OCI-LY7 (cell line): ENCODE measurements around the gene DPYSL4. TPM values are rescaled to one million over a fixed set of nuclear protein-coding genes. Genes with fewer than 3 reads are reported as not detected.

ENCODE experiments used
- BruUV-seq: library from RNA; stranded (reverse); fragments of 400-500 nt; replicated peaks from 2 replicates; lab custom pipeline; 2021; lab: Mats Ljungman, UMichigan
- CTCF ChIA-PET: fragments of 300-600 bp; sonication (Branson Sonifier 250); formaldehyde crosslinking; loops from one replicate; lab custom pipeline; 2022; ENCODE audit warnings: antibody characterized with exemption; ENCODE audit not compliant: unreplicated experiment; lab: Charles Lee
- POLR2A ChIA-PET: fragments of 300-600 bp; sonication (Branson Sonifier 250); formaldehyde crosslinking; loops from one replicate; lab custom pipeline; 2022; ENCODE audit warnings: antibody characterized with exemption; lab: Charles Lee
- DNase-seq: peaks from one replicate; pipeline ENCODE4 v3.0.0-alpha.2; 2015; ENCODE audit warnings: low spot score
- H2AFZ ChIP-seq: fragments of 200-600 bp; sonication (generic), shearing (Covaris generic); 2 replicates; pipeline ENCODE4 v1.6.1; 2014; ENCODE audit warnings: mild to moderate bottlenecking, antibody characterized with exemption, low read length, moderate library complexity
- H3K27ac ChIP-seq: fragments of 200-600 bp; sonication (generic); 2 replicates; pipeline ENCODE4 v1.5.1; 2014; ENCODE audit warnings: mixed run types, low read depth, mild to moderate bottlenecking, moderate library complexity, low read length, inconsistent platforms; ENCODE audit not compliant: poor library complexity, severe bottlenecking
- H3K36me3 ChIP-seq: fragments of 200-600 bp; sonication (generic); 2 replicates; pipeline ENCODE4 v1.6.1; 2014; ENCODE audit warnings: mild to moderate bottlenecking, antibody characterized with exemption, low read length, moderate library complexity, mixed read lengths; ENCODE audit not compliant: insufficient read depth
- H3K4me1 ChIP-seq: fragments of 200-600 bp; sonication (generic); 2 replicates; pipeline ENCODE4 v1.5.1; 2014; ENCODE audit warnings: mild to moderate bottlenecking, low read length; ENCODE audit not compliant: insufficient read depth, poor library complexity, severe bottlenecking
- H3K4me2 ChIP-seq: fragments of 200-600 bp; sonication (generic); 2 replicates; pipeline ENCODE4 v1.6.1; 2014; ENCODE audit warnings: mild to moderate bottlenecking, low read length
- H3K4me3 ChIP-seq: fragments of 200-600 bp; sonication (generic); 2 replicates; pipeline ENCODE4 v1.5.1; 2014; ENCODE audit warnings: mild to moderate bottlenecking, low read depth, low read length; ENCODE audit not compliant: poor library complexity, severe bottlenecking
- H3K79me2 ChIP-seq: fragments of 200-600 bp; sonication (generic); 2 replicates; pipeline ENCODE4 v1.6.1; 2016; ENCODE audit warnings: low read depth, mild to moderate bottlenecking, low read length, moderate library complexity, mixed read lengths; ENCODE audit not compliant: insufficient read depth
- H3K9me2 ChIP-seq: fragments of 200-600 bp; sonication (generic); 2 replicates; pipeline ENCODE4 v1.6.1; 2016; ENCODE audit warnings: mild to moderate bottlenecking, low read length, mixed read lengths; ENCODE audit not compliant: insufficient read depth
- H3K9me3 ChIP-seq: fragments of 200-600 bp; sonication (generic); 2 replicates; pipeline ENCODE4 v1.6.1; 2014; ENCODE audit warnings: mild to moderate bottlenecking, mixed run types, low read length, mixed read lengths
- H4K20me1 ChIP-seq: fragments of 200-600 bp; sonication (generic); 2 replicates; pipeline ENCODE4 v1.6.1; 2014; ENCODE audit warnings: mild to moderate bottlenecking, antibody characterized with exemption, low read length, moderate library complexity, mixed read lengths; ENCODE audit not compliant: insufficient read depth
- CTCF ChIP-seq: fragments of 200-600 bp; sonication (generic); conservative IDR thresholded peaks from 2 replicates; pipeline ENCODE4 v1.5.1; 2014; ENCODE audit warnings: mild to moderate bottlenecking, antibody characterized with exemption, low read length, moderate library complexity, mixed read lengths
- EZH2phosphoT487 ChIP-seq: fragments of 200-600 bp; sonication (generic); IDR thresholded peaks from 2 replicates; pipeline ENCODE4 v1.6.1; 2018; ENCODE audit warnings: low read depth, borderline replicate concordance, mild to moderate bottlenecking, mixed run types, antibody characterized with exemption, low read length, moderate library complexity, mixed read lengths
- intact Hi-C: fragments of 100-400 bp; cut with micrococcal nuclease; formaldehyde crosslinking; loops from one replicate; pipeline ENCODE4 v1.10.0; 2022; ENCODE audit not compliant: unreplicated experiment
- total RNA-seq, 2 experiments: library from RNA; depleted of rRNA in 1 of 2; stranded (reverse); fragments of >200 nt in 1 of 2; shearing (Covaris generic) in 1 of 2; gene quantifications; 2 replicates each; pipeline ENCODE4 v1.2.3, GENCODE V29; 2014 to 2022

DPYSL4 gene
- total RNA-seq, 2 experiments from 2014 or later = not detected

DNA sequence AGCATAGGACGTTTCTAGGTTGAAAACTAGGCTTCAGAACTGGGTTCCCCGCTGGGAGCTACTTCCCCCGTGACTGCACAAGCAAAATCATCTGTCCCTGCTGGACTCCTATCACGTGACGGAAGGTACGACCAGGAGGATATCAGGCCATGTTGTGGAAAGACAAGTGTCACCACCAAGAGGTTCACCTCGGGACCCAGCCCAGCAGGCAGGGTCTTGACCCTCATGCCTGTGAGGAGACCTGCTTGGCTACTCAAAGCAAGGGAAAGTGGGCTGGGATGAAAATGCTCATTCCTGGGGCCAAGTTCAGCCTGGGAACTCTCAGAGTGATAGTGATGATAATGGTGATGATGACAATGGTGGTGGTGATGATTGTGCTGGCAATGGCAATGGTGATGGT is 32.3 kb upstream of the DPYSL4 start:
- no peak overlapping the region for H3K4me2 ChIP-seq
- H3K9me3 ChIP-seq = no peaks in the 10 kb centered on the region
- no peak for DNase-seq
- no peak for TF ChIP-seq CTCF
- no peak for TF ChIP-seq EZH2phosphoT487
- no peaks in the 10 kb centered on the region for H3K9me2 ChIP-seq
- POLR2A ChIA-PET = no interaction called here
- no peak overlapping the region for H2AFZ ChIP-seq
- intact Hi-C loops = loop anchor here (10.0 kb wide), 1 partner anchor 250 kb away; the partner anchor contains the start of gene PPP2R2D
- H3K4me1 ChIP-seq = peaks cover 13% of the 10 kb centered on the region
- H3K36me3 ChIP-seq = no peaks in the 10 kb centered on the region
- CTCF ChIA-PET = no interaction called here
- BruUV-seq = no TSS peak
- H3K79me2 ChIP-seq = no peaks in the 10 kb centered on the region
- H3K27ac ChIP-seq = no peak overlapping the region
- H3K4me3 ChIP-seq = no peak overlapping the region
- no peaks in the 10 kb centered on the region for H4K20me1 ChIP-seq

- intact Hi-C loops = loop anchor here (5.0 to 10.0 kb wide), 2 partner anchors 250 to 1237 kb away; partner anchors contain the start of genes MTG1 and PPP2R2D
- H3K4me1 ChIP-seq = peaks cover 17% of the 10 kb centered on the region
Measured at GRCh38 chr10:132154931-132155330, 31.8 kb upstream of the DPYSL4 start.

More at GRCh38 chr10:132154931-132155330, 31.8 kb upstream of the DPYSL4 start:
- POLR2A ChIA-PET = interaction anchor here (0.7 kb wide), 1 partner anchor 201 kb away, joined by 3 read pairs; no protein-coding TSS in a partner anchor
- no peak overlapping the region for H3K4me3 ChIP-seq
- H3K4me2 ChIP-seq = no peak overlapping the region
- H3K9me2 ChIP-seq = no peaks in the 10 kb centered on the region
- TF ChIP-seq EZH2phosphoT487 (no peak), CTCF (no peak)
- BruUV-seq = no TSS peak
- no peak overlapping the region for H2AFZ ChIP-seq
- H3K9me3 ChIP-seq = no peaks in the 10 kb centered on the region
- H4K20me1 ChIP-seq = no peaks in the 10 kb centered on the region
- no peak overlapping the region for H3K27ac ChIP-seq
- H3K36me3 ChIP-seq = no peaks in the 10 kb centered on the region
- no peak for DNase-seq
- no peaks in the 10 kb centered on the region for H3K79me2 ChIP-seq
- CTCF ChIA-PET = no interaction called here
